Ishikawa (cell line): ENCODE measurements around the gene DHCR7.

Experiments
- CEBPB ChIP-seq: IDR thresholded peaks from 2 replicates; pipeline ENCODE4 v1.6.1; 2012
- CREB1 ChIP-seq: IDR thresholded peaks from 2 replicates; pipeline ENCODE4 v1.6.1; 2012; ENCODE audit warnings: low read depth
- EGR1 ChIP-seq: IDR thresholded peaks from 2 replicates; pipeline ENCODE4 v1.6.1; 2012
- EP300 ChIP-seq: IDR thresholded peaks from 2 replicates; pipeline ENCODE4 v1.6.1; 2012; ENCODE audit warnings: borderline replicate concordance
- MAX ChIP-seq: IDR thresholded peaks from 2 replicates; pipeline ENCODE4 v1.6.1; 2012
- RAD21 ChIP-seq: IDR thresholded peaks from 2 replicates; pipeline ENCODE4 v1.6.1; 2012; ENCODE audit warnings: low read depth
- REST ChIP-seq: IDR thresholded peaks from 2 replicates; pipeline ENCODE4 v1.6.1; 2012; ENCODE audit warnings: low read depth, mild to moderate bottlenecking
- TAF1 ChIP-seq: IDR thresholded peaks from 2 replicates; pipeline ENCODE4 v1.6.1; 2012; ENCODE audit warnings: low read depth, mild to moderate bottlenecking
- USF1 ChIP-seq: IDR thresholded peaks from 2 replicates; pipeline ENCODE4 v1.6.1; 2012
- YY1 ChIP-seq: IDR thresholded peaks from 2 replicates; pipeline ENCODE4 v1.6.1; 2012; ENCODE audit warnings: low read depth

- TF ChIP-seq TAF1 (peak; percentile 72), EGR1 (peak; percentile 87), CEBPB (no peak), EP300 (no peak), REST (no peak), CREB1 (peak; percentile 55; the same call in 1 of the 2 replicates), YY1 (no peak), USF1 (peak; percentile 94), MAX (peak; percentile 96), RAD21 (no peak)
Observed at GRCh38 chr11:71448257-71449171, at the start of gene DHCR7.
